Measurements from ENCODE around the gene CHRM1. TPM values are rescaled to one million over a fixed set of nuclear protein-coding genes. Genes with fewer than 3 reads are reported as not detected.

CHRM1 gene
- not detected for total RNA-seq

GRCh38 chr11:62921201-62921572 lies at the start of gene CHRM1:
TSS of gene CHRM1 (minus strand) at chr11:62921363. CDS start at chr11:62911100, 10,263 bp downstream.
- TF ChIP-seq CTCF (IDR thresholded peaks at IDR 0.05), result no peak
- DNase-seq (ENCODE audit: low spot score) (no peak), ATAC-seq (ENCODE audit: low FRiP score) (no peak)

GRCh38 chr11:62965574-62965973 lies 44.4 kb upstream of the CHRM1 start:
- no peak for TF ChIP-seq CTCF (IDR thresholded peaks at IDR 0.05)
- DNase-seq (ENCODE audit: low spot score), result no peak
- no peak for ATAC-seq (ENCODE audit: low FRiP score)

GRCh38 chr11:62962391-62962790 lies 41.2 kb upstream of the CHRM1 start:
- ATAC-seq (ENCODE audit: low FRiP score) (no peak), DNase-seq (ENCODE audit: low spot score) (no peak)
- no peak for TF ChIP-seq CTCF (IDR thresholded peaks at IDR 0.05)

GRCh38 chr11:62961017-62961570 lies 39.9 kb upstream of the CHRM1 start:
- no peak for TF ChIP-seq CTCF (IDR thresholded peaks at IDR 0.05)
- ATAC-seq (ENCODE audit: low FRiP score), result no peak
- DNase-seq (ENCODE audit: low spot score), result no peak

GRCh38 chr11:62959422-62959980 lies 38.3 kb upstream of the CHRM1 start:
- no peak for TF ChIP-seq CTCF (IDR thresholded peaks at IDR 0.05)
- DNase-seq (ENCODE audit: low spot score), result no peak
- ATAC-seq (ENCODE audit: low FRiP score), result no peak

GRCh38 chr11:62958547-62959421 lies 37.6 kb upstream of the CHRM1 start:
- no peak for TF ChIP-seq CTCF (IDR thresholded peaks at IDR 0.05)
- DNase-seq (ENCODE audit: low spot score), result no peak
- ATAC-seq (ENCODE audit: low FRiP score), result peak; percentile 64
